K562 (cell line): Measurements from ENCODE around the gene DRD3. TPM values are rescaled to one million over a fixed set of nuclear protein-coding genes. Genes with fewer than 3 reads are reported as not detected.

Experiments
- ATAC-seq: fragments of 200-7000 bp; cut with Tn5 transposase; 3 replicates; pipeline ENCODE4 v1.9.1; 2020; ENCODE audit warnings: moderate library complexity
- BruUV-seq: library from RNA; stranded (reverse); fragments of 400-500 nt; replicated peaks from 2 replicates; lab custom pipeline; 2021; lab: Mats Ljungman, UMichigan
- CTCF ChIA-PET: fragments of 300-600 bp; formaldehyde crosslinking; extraction: SDS; loops from one replicate; lab custom pipeline; 2021; ENCODE audit warnings: low intra/inter-chr PET ratio; lab: Yijun Ruan, JAX
- POLR2A ChIA-PET: fragments of 300-600, 350-650 bp; sonication (Branson Sonifier 250); formaldehyde crosslinking; extraction: SDS; loops from one replicate; lab custom pipeline; 2021; ENCODE audit warnings: antibody characterized with exemption, inconsistent platforms; lab: Yijun Ruan, JAX
- DNase-seq, 4 experiments: peaks; one replicate each; pipeline versions ENCODE4 v3.0.0 to v3.0.0-alpha.2; 2011 to 2018; ENCODE audit warnings: low spot score in 3 of 4, mixed read lengths in 3 of 4; ENCODE audit errors: extremely low read depth in 1 of 4
- FAIRE-seq: peaks from 2 replicates; lab custom pipeline; 2011; peaks lifted over from hg19 to GRCh38; lab: Jason Lieb, UNC
- H2AFZ ChIP-seq: 2 replicates; pipeline ENCODE4 v1.6.0; 2011; ENCODE audit warnings: low read depth, low read length, control low read depth, inconsistent platforms
- H3K27ac ChIP-seq: fragments of 200-600 bp; 3 replicates; pipeline ENCODE4 v1.8.0; 2011; ENCODE audit warnings: low read depth, mild to moderate bottlenecking, control low read depth, inconsistent platforms, low read length, moderate library complexity, mixed read lengths; ENCODE audit errors: extremely low read depth
- H3K27me3 ChIP-seq, 2 experiments: fragments of 300-600 bp in 1 of 2; 2 replicates in 1 of 2; 3 replicates in 1 of 2; pipeline versions ENCODE4 v1.6.0 to v1.8.0; 2011; ENCODE audit warnings: inconsistent platforms in 2 of 2, low read length in 2 of 2, mild to moderate bottlenecking in 1 of 2, mixed read lengths in 1 of 2, moderate library complexity in 1 of 2; ENCODE audit not compliant: control insufficient read depth in 2 of 2, insufficient read depth in 2 of 2
- H3K36me3 ChIP-seq: fragments of 300-600 bp; 3 replicates; pipeline ENCODE4 v1.8.0; 2011; ENCODE audit warnings: mild to moderate bottlenecking, low read length, inconsistent platforms; ENCODE audit not compliant: control insufficient read depth, insufficient read depth
- H3K4me1 ChIP-seq, 2 experiments: fragments of 200-600 bp in 1 of 2; replicated peaks in 1 of 2; 2 replicates in 1 of 2; 3 replicates in 1 of 2; pipeline versions ENCODE4 v1.5.1 to v1.8.0; 2011; ENCODE audit warnings: inconsistent platforms in 2 of 2, low read length in 2 of 2, mild to moderate bottlenecking in 1 of 2, mixed read lengths in 1 of 2, moderate library complexity in 1 of 2; ENCODE audit not compliant: control insufficient read depth in 2 of 2, insufficient read depth in 2 of 2
- H3K4me2 ChIP-seq: 2 replicates; pipeline ENCODE4 v1.6.1; 2011; ENCODE audit warnings: low read length, control low read depth, inconsistent platforms, mixed read lengths; ENCODE audit not compliant: insufficient read depth
- H3K4me3 ChIP-seq: fragments of 200-600 bp; sonication (generic), shearing (Covaris generic); 2 replicates; pipeline ENCODE4 v1.5.1; 2016; ENCODE audit warnings: control low read depth, inconsistent platforms
- H3K79me2 ChIP-seq: fragments of 200-600 bp; 3 replicates; pipeline ENCODE4 v1.8.0; 2011; ENCODE audit warnings: low read length, inconsistent platforms; ENCODE audit not compliant: control insufficient read depth, insufficient read depth
- H3K9ac ChIP-seq, 2 experiments: 2 replicates each; pipeline versions ENCODE4 v1.6.0 to v1.6.1; 2011; ENCODE audit warnings: low read depth in 2 of 2, low read length in 2 of 2, control low read depth in 1 of 2, inconsistent platforms in 1 of 2, mild to moderate bottlenecking in 1 of 2, mixed read lengths in 1 of 2; ENCODE audit not compliant: insufficient read depth in 1 of 2
- H3K9me1 ChIP-seq: one replicate; pipeline ENCODE4 v1.6.0; 2011; ENCODE audit warnings: inconsistent platforms, mild to moderate bottlenecking, low read length, moderate library complexity; ENCODE audit not compliant: control insufficient read depth, insufficient read depth
- H3K9me3 ChIP-seq: replicated peaks from 2 replicates; pipeline ENCODE4 v1.5.1; 2011; ENCODE audit warnings: low read depth, low read length, inconsistent platforms; ENCODE audit not compliant: control insufficient read depth, insufficient read depth
- H4K20me1 ChIP-seq: replicated peaks from 2 replicates; pipeline ENCODE4 v1.6.1; 2011; ENCODE audit warnings: low read length, inconsistent platforms, mixed read lengths; ENCODE audit not compliant: control insufficient read depth, insufficient read depth
- CCNT2 ChIP-seq: IDR thresholded peaks from 2 replicates; pipeline ENCODE4 v1.6.1; 2011; ENCODE audit warnings: borderline replicate concordance, low read depth, mild to moderate bottlenecking, moderate library complexity, mixed read lengths, low read length; ENCODE audit not compliant: insufficient read length; ENCODE audit errors: extremely low read depth
- EZH2 ChIP-seq: IDR thresholded peaks from 2 replicates; pipeline ENCODE4 v1.6.1; 2012; ENCODE audit warnings: low read depth, mild to moderate bottlenecking, inconsistent platforms, low read length, borderline replicate concordance
- ILK ChIP-seq: fragments of 450-650 bp; IDR thresholded peaks from 2 replicates; pipeline ENCODE4 v1.6.1; 2016; ENCODE audit warnings: missing genetic modification characterization, low read depth, mild to moderate bottlenecking, missing compliant biosample characterization, moderate library complexity, borderline replicate concordance
- PHB ChIP-seq: fragments of 250-450 bp; sonication (Bioruptor Pico); IDR thresholded peaks from 2 replicates; pipeline ENCODE4 v1.5.0; 2021
- POU5F1 ChIP-seq: fragments of 150-350 bp; IDR thresholded peaks from 2 replicates; pipeline ENCODE4 v1.6.1; 2014; ENCODE audit warnings: borderline replicate concordance, low read length, low read depth, mild to moderate bottlenecking; ENCODE audit not compliant: partially characterized antibody
- PTBP1 ChIP-seq: fragments of 200-400 bp; formaldehyde crosslinking; IDR thresholded peaks from 2 replicates; pipeline ENCODE4 v1.6.1; 2017; ENCODE audit warnings: low read depth, low read length
- RB1 ChIP-seq: fragments of 450-650 bp; IDR thresholded peaks from 2 replicates; pipeline ENCODE4 v1.6.1; 2017; ENCODE audit warnings: low read depth, mild to moderate bottlenecking
- ZBTB26 ChIP-seq: fragments of 450-650 bp; formaldehyde crosslinking; IDR thresholded peaks from 2 replicates; pipeline ENCODE4 v1.4.0; 2022; ENCODE audit warnings: missing genetic modification characterization
- ZBTB33 ChIP-seq: sonication (generic); formaldehyde crosslinking; IDR thresholded peaks from 2 replicates; pipeline ENCODE4 v1.8.1; 2023; ENCODE audit warnings: mild to moderate bottlenecking, missing genetic modification reagents
- ZBTB5 ChIP-seq: fragments of 450-650 bp; IDR thresholded peaks from 2 replicates; pipeline ENCODE4 v1.6.1; 2017; ENCODE audit warnings: antibody characterized with exemption
- ZNF140 ChIP-seq: fragments of 250-450 bp; sonication (Bioruptor Pico); IDR thresholded peaks from 2 replicates; pipeline ENCODE4 v1.8.0; 2021; ENCODE audit warnings: moderate library complexity, mild to moderate bottlenecking, inconsistent platforms
- ZNF551 ChIP-seq: fragments of 250-450 bp; sonication (Bioruptor Pico); IDR thresholded peaks from 2 replicates; pipeline ENCODE4 v1.5.0; 2021; ENCODE audit warnings: mild to moderate bottlenecking, moderate library complexity
- WGBS: fragments of 100-300 bp; shearing (Covaris generic); methylation state at CpG from one replicate; pipeline ENCODE4 v1.1.6; 2016; ENCODE audit warnings: low coverage, mixed read lengths; ENCODE audit not compliant: insufficient coverage; ENCODE audit errors: missing lambda C conversion rate; 5-methylcytosine and 5-hydroxymethylcytosine counted together
- in situ Hi-C: fragments of 300-500 bp; cut with MboI; formaldehyde crosslinking; loops from 4 replicates; pipeline ENCODE4 v1.15.0; 2018; ENCODE audit warnings: inconsistent platforms, mixed read lengths
- intact Hi-C: fragments of 100-400 bp; cut with micrococcal nuclease; formaldehyde crosslinking; loops from 2 replicates; pipeline ENCODE4 v1.14.2; 2022
- polyA plus RNA-seq, 8 experiments: library from polyadenylated mRNA; depleted of rRNA in 4 of 8; stranded (reverse) in 5 of 8; unstranded in 3 of 8; fragments of >200 nt; fragmentation: Nextera tagmentation in 2 of 8; fragmentation: Illumina TruSeq in 1 of 8; extraction: Ambion mirVana in 2 of 8; extraction: Trizol in 1 of 8; gene quantifications; 2 replicates each; pipeline versions ENCODE4 v1.2.1 to v1.2.3, GENCODE V29; 2011 to 2014; ENCODE audit warnings: inconsistent platforms in 1 of 8, missing spikeins in 1 of 8
- total RNA-seq, 7 experiments: library from RNA; depleted of rRNA in 6 of 7; stranded (reverse); fragments of >200 nt in 6 of 7; fragmentation: Illumina TruSeq in 2 of 7; extraction: Trizol in 2 of 7; gene quantifications; 2 replicates each; pipeline versions ENCODE4 v1.2.1 to v1.2.3, GENCODE V29; 2011 to 2021; ENCODE audit warnings: low replicate concordance in 1 of 7

DRD3 gene
- total and polyA plus RNA-seq, 9 of the 15 experiments (the other 6 are each of a cell fraction or from before 2014, with no cell fraction given), result not detected

- TF ChIP-seq ILK (tag) (no peak), EZH2 (no peak)
Measured at GRCh38 chr3:114147251-114147650, 31.6 kb downstream of the DRD3 start (continued).

- ChIA-PET CTCF (no interaction called here), POLR2A (no interaction called here)
- no peak for FAIRE-seq
Measured at GRCh38 chr3:114144909-114145688, 33.8 kb downstream of the DRD3 start.

More at GRCh38 chr3:114144909-114145688, 33.8 kb downstream of the DRD3 start:
- Histone ChIP-seq H3K9me1 (no peaks in the 10 kb centered on the region), H3K27ac (no peak overlapping the region), H3K4me2 (no peak overlapping the region), H3K36me3 (no peaks in the 10 kb centered on the region)
- DNase-seq, result no peak
- no TSS peak for BruUV-seq
- no peak for TF ChIP-seq ZBTB33 (CRISPR knock-in tag)
- no peak for TF ChIP-seq ZBTB26 (CRISPR knock-in tag)
- TF ChIP-seq CCNT2, result no peak
- no peak for TF ChIP-seq RB1
- no peak for TF ChIP-seq ZNF551 (CRISPR knock-in tag)
- no peak for TF ChIP-seq ZBTB5
- TF ChIP-seq ZNF140, result no peak
- TF ChIP-seq POU5F1, result no peak
- TF ChIP-seq PTBP1, result no peak
- TF ChIP-seq PHB, result no peak
- TF ChIP-seq, all 486 proteins: peak for 0
- Histone ChIP-seq H4K20me1 (no peaks in the 10 kb centered on the region), H3K4me3 (no peak overlapping the region), H3K79me2 (no peaks in the 10 kb centered on the region), H2AFZ (no peak overlapping the region), H3K9me3 (no peaks in the 10 kb centered on the region), H3K4me1 (no peaks in the 10 kb centered on the region), H3K9ac (no peak overlapping the region), H3K27me3 (peaks cover 0 to 5% of the 10 kb centered on the region in 2 experiments; a peak in 2 of 5 replicates)
- in situ Hi-C loops, result no loop called here
- intact Hi-C loops, result no loop called here
- no peak for ATAC-seq
- whole genome bisulfite sequencing, result 1% methylated on average over 7 of the region's 7 CpGs
